Activated gamma-delta T cell treated with anti-CD3 and anti-CD28 coated beads, Interleukin-2, amount 50 U/mL, for 16 hours (primary cell): ENCODE results near the gene DHCR7.

Source experiments
- DNase-seq: peaks from one replicate; pipeline ENCODE4 v3.0.0-alpha.2; 2020; ENCODE audit warnings: low read depth

The DHCR7 gene

DNA sequence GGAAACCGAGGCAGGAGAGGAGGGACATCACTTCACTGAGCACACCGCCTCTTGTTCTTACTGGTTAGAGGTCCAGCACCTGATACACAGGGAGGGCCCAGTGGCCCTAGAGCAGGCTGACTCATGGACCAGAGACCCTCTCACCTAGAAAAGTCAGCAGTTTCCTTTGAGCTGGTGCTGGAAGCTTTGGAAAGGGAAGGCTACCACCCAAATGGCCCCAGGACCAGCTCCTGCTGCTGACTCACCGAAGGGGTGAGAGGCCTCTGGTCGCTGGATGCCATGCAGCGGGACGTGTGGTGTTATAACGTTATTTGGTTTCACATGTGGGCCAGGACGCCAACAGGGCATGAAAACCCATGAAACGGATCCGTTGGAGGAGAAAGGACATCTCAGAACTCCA, 8.6 kb upstream of the DHCR7 start:
- DNase-seq: no peak

DNA sequence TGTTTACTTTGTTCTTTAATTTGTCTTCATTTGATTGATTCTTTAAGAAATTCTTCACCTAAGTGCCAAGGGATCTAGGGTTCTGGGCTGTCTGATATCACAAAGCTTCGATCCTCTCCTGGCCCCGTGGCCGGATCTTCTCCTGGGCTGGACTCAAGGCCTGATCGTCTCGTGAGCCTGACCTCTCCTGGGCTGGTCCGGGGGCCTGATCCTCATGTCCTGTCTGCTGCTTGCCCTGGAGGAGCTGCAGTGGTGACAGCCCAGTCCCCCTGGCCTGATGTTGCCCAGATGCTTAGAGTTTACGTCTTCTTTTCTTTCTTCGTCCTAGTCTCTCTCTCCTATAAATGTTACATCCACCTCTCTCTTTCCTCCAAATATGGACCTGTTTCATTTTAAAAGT, 8.1 kb upstream of the DHCR7 start:
- DNase-seq: no peak

DNA sequence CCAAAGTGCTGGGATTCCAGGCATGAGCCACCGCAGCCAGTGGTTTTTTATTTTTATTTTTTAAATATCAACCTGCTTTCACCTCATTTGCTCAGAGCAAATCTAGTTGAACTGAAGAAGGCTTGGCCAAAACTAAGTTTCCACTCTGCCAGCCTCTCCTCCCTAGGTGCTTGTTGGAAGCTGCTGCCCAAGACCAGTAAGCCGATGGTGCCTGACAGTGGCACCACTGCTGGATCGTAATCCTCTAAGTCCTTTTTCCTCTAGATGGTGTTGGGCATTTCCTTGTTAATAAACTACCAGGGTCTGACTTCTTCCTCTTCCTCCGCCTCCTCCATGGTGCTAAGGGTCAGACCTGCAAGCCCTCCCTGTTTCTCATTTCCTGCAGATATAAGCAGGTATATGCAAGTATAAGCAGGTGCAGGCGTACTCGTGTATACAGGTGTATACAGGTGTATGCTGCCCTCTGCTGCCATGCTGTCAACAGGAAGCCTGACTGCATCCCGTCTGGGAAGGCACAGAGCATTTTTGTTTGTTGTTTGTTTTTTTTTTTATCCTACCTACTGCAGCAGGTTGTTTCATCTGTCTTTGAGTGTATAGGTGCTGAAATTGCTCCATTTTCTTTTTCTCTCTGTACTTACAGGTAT, 6.4 kb upstream of the DHCR7 start:
- no peak for DNase-seq

DNA sequence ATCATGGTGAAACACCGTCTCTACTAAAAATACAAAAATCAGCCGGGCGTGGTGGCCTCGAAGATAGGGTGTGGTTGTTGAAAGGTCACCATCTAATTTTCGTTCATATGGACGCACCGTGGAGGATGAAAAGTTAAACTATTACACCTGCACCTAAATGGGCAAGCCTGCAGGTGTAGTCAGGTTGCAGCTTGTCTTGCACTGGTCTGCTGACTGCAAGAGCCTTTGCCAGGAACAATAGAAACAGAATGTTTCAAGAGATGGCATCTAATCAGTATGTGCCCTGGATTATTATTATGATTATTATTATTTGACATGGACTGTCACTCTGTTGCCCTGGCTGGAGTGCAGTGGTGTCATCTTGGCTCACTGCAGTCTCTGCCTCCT, 5.7 kb upstream of the DHCR7 start:
- DNase-seq: no peak

DNA sequence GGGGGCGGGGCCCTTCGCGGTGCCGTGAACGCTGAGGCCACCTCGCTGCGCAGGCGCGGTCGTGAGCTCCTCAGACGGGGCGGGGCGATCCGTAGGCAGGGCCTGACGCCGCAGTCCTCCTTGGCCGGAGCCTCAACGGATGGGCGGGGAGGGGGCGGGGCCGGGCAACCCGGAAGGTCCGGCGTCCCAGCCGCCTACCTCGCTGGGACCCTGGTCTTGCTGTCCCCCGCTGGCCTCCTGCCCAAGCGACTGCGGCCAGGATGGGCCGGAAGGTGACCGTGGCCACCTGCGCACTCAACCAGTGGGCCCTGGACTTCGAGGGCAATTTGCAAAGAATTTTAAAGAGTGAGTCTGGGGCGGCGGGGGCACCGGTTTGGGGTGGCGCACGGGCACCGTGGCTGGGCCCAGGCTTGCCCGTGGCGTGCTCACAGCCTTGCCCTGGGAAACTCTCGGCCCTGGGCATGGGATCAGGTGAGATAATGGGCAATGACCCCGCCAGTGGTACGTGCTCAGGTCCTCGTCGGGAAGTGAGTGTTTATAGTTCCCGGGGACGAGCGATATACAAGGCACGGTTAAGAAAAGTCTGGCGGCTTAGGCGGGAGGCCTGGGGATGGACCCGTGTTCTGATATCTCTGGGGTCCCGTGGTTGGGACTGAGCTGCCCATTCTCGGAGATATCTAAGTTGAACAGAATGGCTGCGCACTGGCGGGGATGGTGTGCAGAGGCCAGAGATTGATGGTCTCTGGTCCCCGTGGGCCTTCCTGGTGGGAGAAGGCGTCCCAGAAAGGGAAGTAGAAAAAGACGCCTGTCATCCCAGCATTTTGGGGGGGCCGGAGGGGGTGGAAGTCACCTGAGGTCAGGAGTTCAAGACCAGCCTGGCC, 5.1 kb upstream of the DHCR7 start, which contains the start of gene NADSYN1:
TSS of gene NADSYN1 (plus strand) at position 167 of the 881 bp plus-strand sequence. CDS start at position 261, 94 bp downstream.
- peak; percentile 89 for DNase-seq

DNA sequence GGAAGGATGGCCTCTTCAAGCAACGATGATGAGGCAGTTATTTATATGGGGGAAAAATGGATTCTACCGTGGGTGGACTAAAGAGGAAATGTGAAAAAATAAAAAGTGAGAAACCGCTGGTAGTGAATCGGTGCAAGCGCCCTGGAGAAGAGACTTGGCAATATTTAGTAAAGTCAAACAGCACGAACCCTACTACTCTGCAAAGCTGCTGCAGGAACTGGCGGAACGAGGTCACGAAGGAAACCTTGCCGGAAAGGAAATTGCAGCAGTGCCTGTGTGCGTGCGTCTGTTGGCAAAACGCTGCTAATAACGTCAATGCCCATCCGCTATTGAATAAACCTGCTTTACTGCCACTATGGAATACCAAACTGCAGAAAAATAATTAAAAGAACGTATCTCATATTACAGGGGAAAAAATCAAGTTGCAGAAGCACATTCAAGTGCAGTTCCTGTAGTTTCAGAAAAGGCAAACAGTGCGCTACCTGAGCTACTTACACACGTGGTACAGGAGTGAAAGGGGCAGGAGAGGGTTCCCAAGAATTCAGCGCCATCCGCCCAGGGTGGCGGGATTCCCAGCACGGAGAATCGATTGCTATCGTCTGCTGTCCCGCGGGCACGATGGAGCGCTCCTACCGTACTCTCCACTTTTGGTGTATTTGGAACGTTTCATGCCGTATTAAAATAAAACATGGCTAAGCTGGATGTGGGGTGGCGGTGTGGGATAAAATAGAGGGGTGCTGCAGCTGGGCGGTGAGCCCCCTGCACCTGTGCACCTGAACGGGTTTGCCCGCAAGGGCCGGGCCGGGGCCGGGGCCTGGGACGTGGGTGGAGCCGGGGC, 4.2 kb upstream of the DHCR7 start:
- peak; percentile 39 for DNase-seq

DNA sequence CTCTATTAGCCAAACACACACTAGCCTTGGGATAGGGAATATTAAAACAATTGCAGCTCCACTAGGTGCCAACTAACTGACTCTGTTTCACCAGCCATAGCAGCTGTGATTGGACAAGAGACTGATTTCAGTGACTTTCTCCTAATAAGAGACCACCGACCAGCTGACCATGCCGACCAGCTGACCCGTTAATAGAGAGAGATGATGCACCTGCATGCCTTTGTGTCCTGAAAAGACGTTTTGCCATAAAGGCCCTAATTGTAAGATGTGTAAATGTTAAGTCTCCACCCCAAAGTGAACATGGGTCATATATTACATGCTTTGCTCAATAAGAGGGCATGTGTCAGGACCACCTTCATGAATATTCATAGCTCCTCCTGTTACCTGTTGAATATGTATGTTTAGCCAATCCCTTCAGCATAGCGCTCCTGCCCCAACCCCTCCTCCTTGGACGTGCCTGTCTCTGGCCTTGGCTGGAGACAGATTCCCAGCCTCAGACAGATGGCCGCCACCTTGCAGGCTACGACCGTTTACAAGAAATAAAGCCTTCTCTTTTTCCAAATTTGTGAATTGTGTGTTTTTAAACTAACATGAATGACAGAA, 3.5 kb upstream of the DHCR7 start:
- no peak for DNase-seq

DNA sequence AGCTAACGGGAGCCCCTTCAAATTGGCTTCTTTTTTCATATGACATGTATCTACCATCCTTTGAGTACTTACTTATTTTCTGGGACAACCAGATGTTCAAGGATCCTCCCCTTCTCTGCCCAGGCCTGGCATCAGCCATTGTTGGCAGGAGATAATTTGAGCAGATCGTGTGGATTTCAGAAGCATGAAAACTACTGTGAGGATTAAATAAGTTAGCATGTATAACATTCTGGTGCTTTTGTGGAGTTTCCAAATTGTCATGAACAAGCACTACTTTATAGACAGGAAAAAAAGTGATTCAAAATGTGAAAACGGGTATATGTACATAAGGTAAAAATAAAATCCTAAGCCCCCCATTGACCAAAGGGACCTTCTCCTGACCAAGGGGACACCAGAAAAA, 2.7 kb upstream of the DHCR7 start:
- DNase-seq: no peak

DNA sequence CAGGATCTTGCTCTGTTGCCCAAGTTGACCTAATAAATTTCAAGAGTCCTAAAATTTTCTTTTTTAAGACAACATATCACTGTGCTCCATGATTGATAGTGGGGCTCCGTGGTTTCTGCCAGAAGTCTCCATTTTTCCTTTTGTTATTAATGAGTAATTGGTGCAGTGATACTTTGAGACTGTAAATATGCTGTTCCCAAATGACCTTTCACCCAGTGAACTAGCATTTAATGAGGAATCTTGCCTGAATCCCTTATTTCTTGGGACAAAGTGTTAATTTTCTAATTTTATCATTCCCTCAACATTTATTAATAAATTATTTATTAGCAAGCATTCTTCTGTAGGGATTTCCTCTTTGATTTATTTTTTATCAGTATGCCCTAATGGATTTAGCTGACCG, 2.3 kb upstream of the DHCR7 start:
- DNase-seq: no peak

DNA sequence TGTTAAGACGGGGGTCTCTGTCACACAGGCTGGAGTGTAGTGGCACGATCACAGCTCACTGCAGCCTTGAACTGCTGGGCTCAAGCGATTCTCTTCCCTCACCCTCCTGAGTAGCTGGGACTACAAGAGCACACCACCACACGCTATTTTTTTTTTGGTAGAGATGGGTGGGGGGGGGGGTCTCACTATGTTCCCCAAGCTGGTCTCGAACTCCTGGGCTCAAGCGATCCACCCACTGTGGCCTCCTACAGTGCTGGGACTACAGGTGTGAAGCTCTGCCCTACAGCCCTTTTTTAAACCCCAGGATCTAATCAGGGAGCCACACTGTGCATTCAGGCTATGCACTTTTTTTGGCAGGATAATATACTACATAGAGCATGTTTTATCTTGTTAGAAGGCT, 1.4 kb upstream of the DHCR7 start:
- no peak for DNase-seq

DNA sequence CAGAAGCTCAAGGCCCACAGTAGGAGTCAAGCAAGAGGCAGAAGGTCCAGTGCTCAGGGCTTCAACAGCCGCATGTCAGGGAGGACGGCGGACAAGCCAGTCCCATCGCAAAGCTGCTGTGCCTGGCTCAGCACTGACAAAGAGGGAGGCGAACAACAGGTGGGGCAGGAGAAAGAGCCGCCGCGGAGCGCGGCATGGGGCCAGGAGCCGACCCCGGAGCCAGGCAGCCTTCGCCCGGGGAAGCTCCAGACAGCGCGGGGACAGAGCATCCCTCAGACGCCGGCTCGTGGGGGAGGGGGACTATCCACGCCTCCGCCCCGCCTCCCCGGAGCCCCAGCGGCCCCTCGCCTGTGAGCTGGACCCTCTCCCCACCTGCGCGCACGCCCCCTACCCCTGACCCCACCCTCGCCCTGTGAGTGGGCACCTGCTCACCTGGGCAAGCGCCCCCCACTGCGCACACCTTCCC, 369 bp downstream of the DHCR7 start:
- peak; percentile 25 for DNase-seq

DNA sequence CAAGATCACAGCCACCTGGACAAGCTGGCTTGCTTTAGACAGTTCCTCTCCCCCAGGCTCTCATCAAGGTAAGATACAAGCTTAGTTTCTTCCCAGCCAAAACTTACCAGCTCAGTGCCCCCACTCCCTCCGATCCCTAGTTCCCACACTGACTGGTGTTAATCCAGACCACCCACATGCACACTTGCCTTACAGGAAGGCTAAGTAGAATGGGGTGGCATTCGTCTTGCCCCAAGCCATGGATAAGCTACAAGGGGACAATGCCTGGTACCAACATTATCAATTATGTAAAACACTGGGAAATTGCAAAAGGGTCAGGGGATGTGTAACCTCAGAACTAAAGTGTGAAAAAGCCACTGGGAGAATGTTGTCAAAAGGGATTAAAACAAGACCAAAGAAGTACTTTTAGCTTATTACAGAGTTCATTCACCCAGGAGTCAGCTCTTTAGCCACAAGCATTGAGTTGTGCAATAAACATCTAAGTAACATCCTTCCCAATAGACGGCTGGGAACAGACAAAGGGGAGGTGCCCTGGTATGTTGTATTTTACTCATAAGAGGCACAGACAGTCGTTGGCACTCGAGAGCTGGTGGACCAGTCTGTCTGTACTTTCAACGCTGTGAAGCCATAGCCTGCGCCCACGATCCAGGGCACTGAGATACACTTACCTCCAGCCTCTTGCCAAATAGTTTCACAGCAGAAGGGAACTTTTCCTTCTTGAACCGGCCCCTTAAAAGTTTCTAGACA, 1.1 kb downstream of the DHCR7 start:
- DNase-seq: no peak

DNA sequence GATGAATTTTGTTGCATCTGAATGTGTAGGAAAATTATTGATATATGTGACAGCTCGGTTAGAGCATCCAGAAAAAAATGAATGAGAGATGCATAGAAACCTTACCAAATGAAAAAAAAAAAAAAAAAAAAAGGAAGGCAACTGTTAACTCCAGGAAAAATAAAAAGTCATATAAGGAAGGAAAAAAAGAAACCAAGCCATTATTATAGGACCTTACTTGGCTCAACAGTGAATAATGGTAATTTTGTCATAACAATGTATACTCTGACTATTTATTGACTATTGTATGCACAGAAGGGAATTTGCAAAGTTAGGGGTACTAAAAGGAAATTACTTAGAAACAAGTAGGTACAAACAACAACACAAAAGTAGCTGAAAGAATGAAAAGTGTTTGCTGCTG, 2.0 kb downstream of the DHCR7 start:
- DNase-seq: no peak

DNA sequence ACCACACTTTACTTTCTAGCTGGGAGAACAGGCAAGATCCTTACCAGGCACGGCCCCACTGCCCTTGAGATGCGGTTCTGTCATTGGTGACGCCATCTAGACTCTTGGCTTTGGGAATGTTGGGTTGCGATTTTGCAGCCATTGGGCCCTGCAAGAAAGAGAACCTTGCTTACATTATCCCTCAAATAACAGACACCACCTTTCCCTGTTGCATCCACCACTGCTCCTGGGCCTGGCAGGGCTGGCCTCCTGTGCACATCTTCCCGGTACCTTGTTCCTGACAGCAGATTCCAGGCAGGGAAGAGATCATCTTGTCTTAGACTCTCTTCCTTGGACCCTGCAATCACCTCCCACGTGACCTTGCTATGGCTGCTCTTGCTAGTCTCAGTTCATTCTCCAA, 3.4 kb downstream of the DHCR7 start:
- no peak for DNase-seq

DNA sequence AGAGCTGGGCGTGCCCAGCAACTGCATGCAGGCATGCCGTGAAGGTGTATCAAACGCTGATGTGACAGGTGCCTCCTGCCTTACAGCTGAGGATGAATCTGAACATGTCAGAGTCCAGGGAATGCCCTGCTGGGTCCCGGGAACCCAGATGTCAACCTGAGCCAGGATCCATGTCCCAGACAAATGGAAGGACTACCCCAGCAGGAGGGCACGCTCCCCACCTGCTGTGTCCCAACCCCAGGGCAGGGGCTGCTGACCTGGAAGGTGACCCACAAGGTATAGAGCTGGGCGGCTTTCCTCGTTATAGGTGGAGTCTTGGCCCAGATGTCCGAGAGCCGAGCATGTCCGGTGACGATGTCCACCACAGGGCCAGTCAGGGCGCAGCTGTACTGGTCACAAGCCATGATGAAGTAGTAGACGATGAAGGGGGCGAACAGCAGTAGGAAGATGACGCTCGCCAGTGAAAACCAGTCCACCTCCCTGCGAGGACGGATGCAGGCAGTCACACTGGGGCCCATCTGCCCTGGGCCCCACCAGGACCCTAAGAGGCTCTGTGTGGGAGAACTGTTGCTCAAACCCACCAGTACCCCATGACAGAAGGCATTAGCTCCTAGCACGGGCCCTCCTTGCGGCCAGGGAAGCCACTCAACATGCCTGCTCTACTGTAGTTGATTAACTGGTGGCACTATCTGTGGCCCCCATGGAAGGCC, 4.3 kb downstream of the DHCR7 start:
- DNase-seq: no peak

DNA sequence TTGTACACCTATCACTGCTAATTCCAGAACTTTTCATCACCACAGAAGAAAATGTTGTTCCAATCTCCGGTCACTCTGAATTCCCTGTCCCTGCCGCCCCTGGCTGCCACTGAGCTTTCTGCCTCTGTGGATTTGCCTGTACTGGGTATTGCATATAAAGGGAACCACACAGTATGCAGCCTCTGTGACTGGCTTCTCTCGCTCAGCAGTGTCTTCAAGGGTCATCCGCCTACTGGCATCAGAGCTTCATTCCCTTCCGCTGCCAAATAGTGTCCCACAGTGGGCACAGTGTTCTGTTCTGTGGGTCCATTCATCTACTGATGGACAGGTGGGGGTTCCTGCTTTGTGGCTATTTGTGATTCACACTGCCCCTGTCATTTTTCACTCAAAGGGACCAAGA, 5.3 kb downstream of the DHCR7 start:
- no peak for DNase-seq

DNA sequence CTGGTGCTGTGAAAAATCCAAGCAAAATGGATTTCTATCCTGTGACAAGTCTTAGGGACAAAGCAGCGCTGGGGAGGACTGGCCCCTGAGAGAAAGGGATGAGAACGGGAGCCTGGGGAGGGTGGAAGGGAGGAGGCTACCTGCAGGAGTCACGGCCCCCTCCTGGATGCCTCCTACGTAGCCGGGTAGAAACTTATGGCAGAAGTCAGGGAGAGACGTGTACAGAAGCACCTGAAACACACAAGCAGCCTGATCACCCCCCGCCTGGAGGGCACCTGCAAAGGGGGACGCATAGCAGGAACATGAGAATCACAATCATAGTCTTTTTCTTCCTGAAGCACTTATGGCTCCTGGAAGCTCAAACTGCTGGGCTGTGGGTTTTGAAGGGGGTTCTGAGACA, 6.1 kb downstream of the DHCR7 start:
- DNase-seq: no peak

DNA sequence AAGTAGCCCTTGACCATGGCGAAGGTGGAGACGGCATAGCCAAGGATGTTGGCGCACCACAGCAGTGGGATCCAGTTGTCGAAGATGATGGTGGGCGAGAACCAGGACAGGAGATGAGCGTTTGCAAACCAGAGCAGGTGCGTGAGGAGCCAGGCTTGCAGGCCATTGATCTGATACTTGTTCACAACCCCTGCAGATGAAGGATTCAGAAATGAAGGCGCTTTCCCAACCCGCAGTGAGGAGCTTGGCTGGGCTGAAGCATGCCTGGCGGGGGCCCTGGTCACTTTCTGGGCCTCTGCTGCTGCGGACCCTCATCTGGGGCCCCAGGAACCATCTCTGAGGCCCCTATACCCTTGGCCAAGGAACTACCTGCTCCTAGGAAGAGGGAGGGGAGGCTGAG, 6.9 kb downstream of the DHCR7 start:
- no peak for DNase-seq

DNA sequence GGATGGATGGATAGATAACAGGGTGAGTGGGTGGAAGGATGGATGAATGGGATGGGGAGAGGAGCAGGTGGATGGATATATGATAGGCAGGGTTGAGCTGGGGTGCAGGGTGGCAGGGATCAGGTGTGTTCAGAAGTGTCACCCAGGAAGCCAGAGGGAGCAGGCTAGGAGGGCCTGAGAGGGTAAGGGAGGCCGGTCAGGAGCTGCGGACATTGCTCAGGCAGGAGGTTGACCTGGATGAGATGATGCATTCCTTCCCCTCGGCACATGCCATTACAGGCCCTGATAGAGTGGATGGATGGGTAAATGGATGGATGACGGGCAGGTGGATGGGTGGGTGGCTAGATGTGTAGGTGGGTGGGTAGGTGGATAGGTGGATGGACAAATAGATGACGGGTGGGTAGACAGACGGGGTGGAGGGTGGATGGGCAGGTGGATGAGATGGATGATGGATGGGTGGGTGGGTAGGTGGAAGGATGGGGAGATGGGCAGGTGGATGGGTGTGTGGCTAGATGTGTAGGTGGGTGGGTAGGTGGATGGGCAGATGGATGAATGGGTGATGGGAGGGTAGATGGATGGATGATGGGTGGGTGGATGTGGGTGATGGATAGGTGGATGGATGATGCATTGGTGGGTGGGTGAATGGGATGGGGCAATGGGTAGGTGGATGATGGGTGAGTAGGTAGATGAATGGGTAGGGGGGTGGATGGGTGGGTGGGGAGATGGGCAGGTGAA, 8.0 kb downstream of the DHCR7 start:
- no peak for DNase-seq

DNA sequence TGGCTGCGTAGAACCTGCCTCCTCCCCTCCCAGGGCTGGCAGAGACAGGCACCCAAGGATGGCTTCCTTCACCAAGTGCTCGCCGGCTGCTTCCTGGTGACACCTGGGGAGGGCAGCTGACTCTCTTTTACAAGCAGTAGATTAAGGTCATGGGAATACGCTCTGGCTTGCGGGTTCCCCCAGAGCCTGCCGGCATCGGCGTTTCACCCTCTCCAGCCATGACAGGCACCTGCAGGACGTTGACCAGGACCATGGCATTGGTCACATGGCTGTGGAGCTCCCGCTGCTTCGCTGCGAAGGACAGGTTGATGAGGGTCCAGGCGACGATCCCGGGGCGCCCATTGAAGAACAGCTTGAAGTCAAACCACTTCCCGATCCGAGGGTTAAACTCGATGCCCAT, 9.5 kb downstream of the DHCR7 start:
- no peak for DNase-seq
